ENCODE measurements around the gene ROBO2. TPM values are rescaled to one million over a fixed set of nuclear protein-coding genes. Genes with fewer than 3 reads are reported as not detected.

The ROBO2 gene
- polyA plus RNA-seq, 1 of the 3 experiments (the other 2 are of a cell fraction) = not detected

DNA sequence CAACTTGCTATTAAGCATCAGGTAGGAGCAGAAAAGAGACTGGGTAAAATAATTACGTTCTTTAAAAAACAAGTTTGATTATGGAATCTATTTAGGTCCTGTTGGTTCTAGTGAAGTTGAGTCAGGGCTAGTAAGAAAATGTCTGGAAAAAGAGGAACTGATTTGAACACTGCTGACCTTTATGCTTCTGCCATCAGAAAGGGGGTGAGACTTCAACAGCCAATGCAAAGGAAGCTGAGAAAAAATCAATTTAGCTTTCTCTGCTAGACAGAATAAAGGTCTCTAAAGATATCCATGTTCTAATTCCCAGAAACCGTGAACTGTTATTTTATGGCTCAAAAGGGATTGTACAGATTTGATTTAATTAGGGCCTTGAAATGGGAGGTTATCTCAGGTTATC is 157.5 kb downstream of the ROBO2 start:
- no peak overlapping the region for H3K27ac ChIP-seq (ENCODE audit: low read depth in 2 of 2, low read length in 1 of 2)
- no peaks in the 10 kb centered on the region for H3F3A ChIP-seq (replicated peaks; ENCODE audit: insufficient read depth)
- H4K20me1 ChIP-seq (ENCODE audit: insufficient read depth) = no peaks in the 10 kb centered on the region
- H3K4me3 ChIP-seq (ENCODE audit: low read depth in 2 of 2, low read length in 1 of 2) = no peak overlapping the region
- H3K27me3 ChIP-seq (ENCODE audit: insufficient read depth) = no peaks in the 10 kb centered on the region
- H3K9me3 ChIP-seq = no peaks in the 10 kb centered on the region
- H3K36me3 ChIP-seq (replicated peaks in 1 of 2; ENCODE audit: control insufficient read depth in 1 of 2, insufficient read depth in 2 of 2, low read length in 1 of 2) = no peaks in the 10 kb centered on the region
- no peaks in the 10 kb centered on the region for H3K79me2 ChIP-seq (ENCODE audit: insufficient read depth)
- no peak overlapping the region for H2AFZ ChIP-seq (ENCODE audit: low read depth)
- DNase-seq = no peak
- 37% methylated on average over 2 of the region's 2 CpGs for WGBS (ENCODE audit: low lambda C conversion rate)
- no peaks in the 10 kb centered on the region; a peak in 1 of 4 replicates for H3K4me1 ChIP-seq (ENCODE audit: control insufficient read depth in 1 of 2, insufficient read depth in 2 of 2, low read depth in 1 of 2, low read length in 1 of 2)
- ChIA-PET CTCF (no interaction called here), POLR2A (no interaction called here)
- TF ChIP-seq GATA2 (CRISPR knock-in tag; IDR thresholded peaks at IDR 0.05) (no peak), FOXM1 (IDR thresholded peaks at IDR 0.05; ENCODE audit: low read depth) (no peak), TCF12 (IDR thresholded peaks at IDR 0.05) (no peak), EZH2phosphoT487 (IDR thresholded peaks at IDR 0.05; ENCODE audit: borderline replicate concordance, low read depth) (no peak), RXRA (IDR thresholded peaks at IDR 0.05; ENCODE audit: borderline replicate concordance, low read depth) (no peak)
- TF ChIP-seq, protein P1, sequence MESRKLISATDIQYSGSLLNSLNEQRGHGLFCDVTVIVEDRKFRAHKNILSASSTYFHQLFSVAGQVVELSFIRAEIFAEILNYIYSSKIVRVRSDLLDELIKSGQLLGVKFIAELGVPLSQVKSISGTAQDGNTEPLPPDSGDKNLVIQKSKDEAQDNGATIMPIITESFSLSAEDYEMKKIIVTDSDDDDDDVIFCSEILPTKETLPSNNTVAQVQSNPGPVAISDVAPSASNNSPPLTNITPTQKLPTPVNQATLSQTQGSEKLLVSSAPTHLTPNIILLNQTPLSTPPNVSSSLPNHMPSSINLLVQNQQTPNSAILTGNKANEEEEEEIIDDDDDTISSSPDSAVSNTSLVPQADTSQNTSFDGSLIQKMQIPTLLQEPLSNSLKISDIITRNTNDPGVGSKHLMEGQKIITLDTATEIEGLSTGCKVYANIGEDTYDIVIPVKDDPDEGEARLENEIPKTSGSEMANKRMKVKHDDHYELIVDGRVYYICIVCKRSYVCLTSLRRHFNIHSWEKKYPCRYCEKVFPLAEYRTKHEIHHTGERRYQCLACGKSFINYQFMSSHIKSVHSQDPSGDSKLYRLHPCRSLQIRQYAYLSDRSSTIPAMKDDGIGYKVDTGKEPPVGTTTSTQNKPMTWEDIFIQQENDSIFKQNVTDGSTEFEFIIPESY (IDR thresholded peaks at IDR 0.05; ENCODE audit: borderline replicate concordance, low read depth) = no peak
- no peak overlapping the region for H3K9ac ChIP-seq
- H3K9me2 ChIP-seq = no peaks in the 10 kb centered on the region
- no peak overlapping the region for H3K4me2 ChIP-seq

DNA sequence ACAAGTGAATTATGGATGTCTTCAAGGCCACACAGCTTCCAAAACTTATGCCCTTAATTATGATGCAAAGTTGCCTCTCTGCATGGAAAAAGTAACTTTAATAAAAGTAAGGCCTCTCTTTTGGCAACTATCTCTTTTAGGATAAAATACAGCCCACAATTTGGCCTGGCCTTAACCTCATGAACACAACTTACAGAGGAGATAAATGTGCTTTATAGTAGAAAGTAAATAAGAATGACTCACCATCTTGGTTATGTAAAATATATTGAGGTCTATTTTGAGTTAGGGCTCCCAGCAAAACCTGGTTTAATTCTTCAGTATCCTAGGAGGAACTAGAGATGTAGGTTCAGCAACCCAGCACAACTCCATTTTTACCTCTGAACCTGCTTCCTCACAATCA is 164.0 kb downstream of the ROBO2 start:
- Histone ChIP-seq H3K27me3 (ENCODE audit: insufficient read depth) (no peaks in the 10 kb centered on the region), H3K27ac (ENCODE audit: low read depth in 2 of 2, low read length in 1 of 2) (no peak overlapping the region), H3K9me2 (no peaks in the 10 kb centered on the region), H3F3A (replicated peaks; ENCODE audit: insufficient read depth) (no peaks in the 10 kb centered on the region), H3K9ac (no peak overlapping the region), H3K9me3 (no peaks in the 10 kb centered on the region), H3K36me3 (replicated peaks in 1 of 2; ENCODE audit: control insufficient read depth in 1 of 2, insufficient read depth in 2 of 2, low read length in 1 of 2) (no peaks in the 10 kb centered on the region), H3K4me3 (ENCODE audit: low read depth in 2 of 2, low read length in 1 of 2) (no peak overlapping the region), H3K79me2 (ENCODE audit: insufficient read depth) (no peaks in the 10 kb centered on the region), H2AFZ (ENCODE audit: low read depth) (no peak overlapping the region), H3K4me1 (ENCODE audit: control insufficient read depth in 1 of 2, insufficient read depth in 2 of 2, low read depth in 1 of 2, low read length in 1 of 2) (no peaks in the 10 kb centered on the region), H3K4me2 (no peak overlapping the region), H4K20me1 (ENCODE audit: insufficient read depth) (no peaks in the 10 kb centered on the region)
- DNase-seq = no peak
- CTCF ChIA-PET = no interaction called here
- POLR2A ChIA-PET = no interaction called here
- TF ChIP-seq YY1 (IDR thresholded peaks at IDR 0.05; ENCODE audit: low read depth) (no peak), RFX5 (IDR thresholded peaks at IDR 0.05; ENCODE audit: low read length) (no peak), SIN3A (IDR thresholded peaks at IDR 0.05; ENCODE audit: borderline replicate concordance, low read depth, low read length) (no peak), NRF1 (IDR thresholded peaks at IDR 0.05; ENCODE audit: low read depth, low read length) (no peak), RAD21 (IDR thresholded peaks at IDR 0.05; ENCODE audit: low read length) (no peak), ELF1 (IDR thresholded peaks at IDR 0.05) (no peak), FOSL2 (IDR thresholded peaks at IDR 0.05; ENCODE audit: borderline replicate concordance, low read depth) (no peak), EZH2phosphoT487 (IDR thresholded peaks at IDR 0.05; ENCODE audit: borderline replicate concordance, low read depth) (no peak), FOXJ3 (CRISPR knock-in tag; IDR thresholded peaks at IDR 0.05) (no peak), CHD2 (IDR thresholded peaks at IDR 0.05; ENCODE audit: low read length, partially characterized antibody) (no peak)
- TF ChIP-seq, protein P2, sequence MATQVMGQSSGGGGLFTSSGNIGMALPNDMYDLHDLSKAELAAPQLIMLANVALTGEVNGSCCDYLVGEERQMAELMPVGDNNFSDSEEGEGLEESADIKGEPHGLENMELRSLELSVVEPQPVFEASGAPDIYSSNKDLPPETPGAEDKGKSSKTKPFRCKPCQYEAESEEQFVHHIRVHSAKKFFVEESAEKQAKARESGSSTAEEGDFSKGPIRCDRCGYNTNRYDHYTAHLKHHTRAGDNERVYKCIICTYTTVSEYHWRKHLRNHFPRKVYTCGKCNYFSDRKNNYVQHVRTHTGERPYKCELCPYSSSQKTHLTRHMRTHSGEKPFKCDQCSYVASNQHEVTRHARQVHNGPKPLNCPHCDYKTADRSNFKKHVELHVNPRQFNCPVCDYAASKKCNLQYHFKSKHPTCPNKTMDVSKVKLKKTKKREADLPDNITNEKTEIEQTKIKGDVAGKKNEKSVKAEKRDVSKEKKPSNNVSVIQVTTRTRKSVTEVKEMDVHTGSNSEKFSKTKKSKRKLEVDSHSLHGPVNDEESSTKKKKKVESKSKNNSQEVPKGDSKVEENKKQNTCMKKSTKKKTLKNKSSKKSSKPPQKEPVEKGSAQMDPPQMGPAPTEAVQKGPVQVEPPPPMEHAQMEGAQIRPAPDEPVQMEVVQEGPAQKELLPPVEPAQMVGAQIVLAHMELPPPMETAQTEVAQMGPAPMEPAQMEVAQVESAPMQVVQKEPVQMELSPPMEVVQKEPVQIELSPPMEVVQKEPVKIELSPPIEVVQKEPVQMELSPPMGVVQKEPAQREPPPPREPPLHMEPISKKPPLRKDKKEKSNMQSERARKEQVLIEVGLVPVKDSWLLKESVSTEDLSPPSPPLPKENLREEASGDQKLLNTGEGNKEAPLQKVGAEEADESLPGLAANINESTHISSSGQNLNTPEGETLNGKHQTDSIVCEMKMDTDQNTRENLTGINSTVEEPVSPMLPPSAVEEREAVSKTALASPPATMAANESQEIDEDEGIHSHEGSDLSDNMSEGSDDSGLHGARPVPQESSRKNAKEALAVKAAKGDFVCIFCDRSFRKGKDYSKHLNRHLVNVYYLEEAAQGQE (IDR thresholded peaks at IDR 0.05; ENCODE audit: low read depth, low read length) = no peak
- TF ChIP-seq, protein P3, sequence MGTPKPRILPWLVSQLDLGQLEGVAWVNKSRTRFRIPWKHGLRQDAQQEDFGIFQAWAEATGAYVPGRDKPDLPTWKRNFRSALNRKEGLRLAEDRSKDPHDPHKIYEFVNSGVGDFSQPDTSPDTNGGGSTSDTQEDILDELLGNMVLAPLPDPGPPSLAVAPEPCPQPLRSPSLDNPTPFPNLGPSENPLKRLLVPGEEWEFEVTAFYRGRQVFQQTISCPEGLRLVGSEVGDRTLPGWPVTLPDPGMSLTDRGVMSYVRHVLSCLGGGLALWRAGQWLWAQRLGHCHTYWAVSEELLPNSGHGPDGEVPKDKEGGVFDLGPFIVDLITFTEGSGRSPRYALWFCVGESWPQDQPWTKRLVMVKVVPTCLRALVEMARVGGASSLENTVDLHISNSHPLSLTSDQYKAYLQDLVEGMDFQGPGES (IDR thresholded peaks at IDR 0.05; ENCODE audit: low read depth, low read length) = no peak
- TF ChIP-seq, protein P4, sequence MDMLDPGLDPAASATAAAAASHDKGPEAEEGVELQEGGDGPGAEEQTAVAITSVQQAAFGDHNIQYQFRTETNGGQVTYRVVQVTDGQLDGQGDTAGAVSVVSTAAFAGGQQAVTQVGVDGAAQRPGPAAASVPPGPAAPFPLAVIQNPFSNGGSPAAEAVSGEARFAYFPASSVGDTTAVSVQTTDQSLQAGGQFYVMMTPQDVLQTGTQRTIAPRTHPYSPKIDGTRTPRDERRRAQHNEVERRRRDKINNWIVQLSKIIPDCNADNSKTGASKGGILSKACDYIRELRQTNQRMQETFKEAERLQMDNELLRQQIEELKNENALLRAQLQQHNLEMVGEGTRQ (IDR thresholded peaks at IDR 0.05; ENCODE audit: borderline replicate concordance, low read depth, low read length) = no peak
- TF ChIP-seq, protein P1 (IDR thresholded peaks at IDR 0.05; ENCODE audit: borderline replicate concordance, low read depth) = no peak

Data from SK-N-SH (cell line).